Measurements from ENCODE around the gene ULK2.
"Not testable (repeated sequence)": the region's sequence is repeated elsewhere in the genome, so short reads cannot be mapped to it uniquely, and the experiment has no call there.

Gene ULK2

GRCh38 chr17:19766016-19766415, 101.7 kb downstream of the ULK2 start:
- DNase-seq, result no peak

- not testable (repeated sequence) for DNase-seq
Observed at GRCh38 chr17:19763991-19764390, 103.7 kb downstream of the ULK2 start.

- no peak for DNase-seq
Observed at GRCh38 chr17:19763416-19763815, 104.3 kb downstream of the ULK2 start.

GRCh38 chr17:19762515-19762961, 105.2 kb downstream of the ULK2 start:
- peak; percentile 40 to 68 (median 48) for DNase-seq

- DNase-seq, result no peak
Observed at GRCh38 chr17:19760746-19761145, 107.0 kb downstream of the ULK2 start.

GRCh38 chr17:19759568-19760549, 107.9 kb downstream of the ULK2 start:
- no peak for DNase-seq

GRCh38 chr17:19757536-19758180, 110.1 kb downstream of the ULK2 start:
- DNase-seq, result no peak

- DNase-seq, result no peak
Observed at GRCh38 chr17:19756546-19756945, 111.2 kb downstream of the ULK2 start.

- no peak for DNase-seq
Observed at GRCh38 chr17:19755821-19756510, 111.8 kb downstream of the ULK2 start.

- DNase-seq, result no peak
Observed at GRCh38 chr17:19755392-19755791, 112.3 kb downstream of the ULK2 start.

- DNase-seq, result no peak
Observed at GRCh38 chr17:19753661-19754463, 113.9 kb downstream of the ULK2 start.

- DNase-seq, result no peak
Observed at GRCh38 chr17:19753051-19753509, 114.7 kb downstream of the ULK2 start.

GRCh38 chr17:19752216-19753050, 115.3 kb downstream of the ULK2 start:
- no peak for DNase-seq

GRCh38 chr17:19750835-19751234, 116.9 kb downstream of the ULK2 start:
- no peak for DNase-seq

- DNase-seq, result no peak
Observed at GRCh38 chr17:19750020-19750572, 117.6 kb downstream of the ULK2 start.

GRCh38 chr17:19748807-19749193, 118.9 kb downstream of the ULK2 start:
- DNase-seq, result no peak

- no peak for DNase-seq
Observed at GRCh38 chr17:19747829-19748806, 119.6 kb downstream of the ULK2 start, which contains the start of gene ALDH3A1. Gene ALDH3A1, minus strand, starts transcription at chr17:19748298. Its CDS starts 3,169 bp downstream, at chr17:19745129.

GRCh38 chr17:19747159-19747719, 120.5 kb downstream of the ULK2 start:
- no peak for DNase-seq

GRCh38 chr17:19746517-19746916, 121.2 kb downstream of the ULK2 start:
- DNase-seq, result no peak

Data from stimulated activated naive CD4-positive, alpha-beta T cell (primary cell).